Left ventricle myocardium inferior (tissue), 1 donor: ENCODE results near the gene PPP1R8. TPM values are rescaled to one million over a fixed set of nuclear protein-coding genes. Genes with fewer than 3 reads are reported as not detected.

Experiments used
- DNase-seq: peaks from one replicate; pipeline ENCODE4 v3.0.0-alpha.2; 2020
- H3K27ac ChIP-seq: fragments of 200-600 bp; replicated peaks from 2 replicates; pipeline ENCODE4 v1.8.0; 2021
- H3K27me3 ChIP-seq: fragments of 200-600 bp; 2 replicates; pipeline ENCODE4 v1.8.0; 2021; ENCODE audit warnings: low read depth
- H3K36me3 ChIP-seq: fragments of 200-600 bp; 2 replicates; pipeline ENCODE4 v1.8.0; 2021
- H3K4me1 ChIP-seq: fragments of 200-600 bp; 2 replicates; pipeline ENCODE4 v1.8.0; 2021
- H3K4me3 ChIP-seq: fragments of 200-600 bp; 2 replicates; pipeline ENCODE4 v1.8.0; 2021; ENCODE audit warnings: mild to moderate bottlenecking, moderate library complexity
- H3K9me3 ChIP-seq: fragments of 200-600 bp; replicated peaks from 2 replicates; pipeline ENCODE4 v1.8.0; 2021
- CTCF ChIP-seq: fragments of 200-600 bp; IDR thresholded peaks from 2 replicates; pipeline ENCODE4 v1.8.0; 2021; ENCODE audit warnings: antibody characterized with exemption, mild to moderate bottlenecking, borderline replicate concordance
- intact Hi-C: fragments of 100-400 bp; cut with micrococcal nuclease; formaldehyde crosslinking; loops from one replicate; pipeline ENCODE4 v1.11.0; 2022
- total RNA-seq: library from RNA; stranded (reverse); fragmentation: NEBNext Ultra II Directional; extraction: Animal tissue kit (Norgen Biotek cat#: 25700); gene quantifications from one replicate; pipeline ENCODE4 v1.2.1, GENCODE V29; 2021
- donor health status: DM: no; HTN: yes; CAD: no; lungs with severe emphysema.

PPP1R8 gene
- total RNA-seq, 1 donor from 2014 or later: 24.0 TPM

GRCh38 chr1:27809883-27810282 is 20.7 kb upstream of the PPP1R8 start:
- DNase-seq: no peak
- Histone ChIP-seq H3K9me3 (no peaks in the 10 kb centered on the region), H3K36me3 (peaks cover 67% of the 10 kb centered on the region), H3K4me1 (no peaks in the 10 kb centered on the region), H3K27ac (no peak overlapping the region), H3K4me3 (no peak overlapping the region), H3K27me3 (no peaks in the 10 kb centered on the region)
- no peak for TF ChIP-seq CTCF
- intact Hi-C loops: no loop called here

DNA sequence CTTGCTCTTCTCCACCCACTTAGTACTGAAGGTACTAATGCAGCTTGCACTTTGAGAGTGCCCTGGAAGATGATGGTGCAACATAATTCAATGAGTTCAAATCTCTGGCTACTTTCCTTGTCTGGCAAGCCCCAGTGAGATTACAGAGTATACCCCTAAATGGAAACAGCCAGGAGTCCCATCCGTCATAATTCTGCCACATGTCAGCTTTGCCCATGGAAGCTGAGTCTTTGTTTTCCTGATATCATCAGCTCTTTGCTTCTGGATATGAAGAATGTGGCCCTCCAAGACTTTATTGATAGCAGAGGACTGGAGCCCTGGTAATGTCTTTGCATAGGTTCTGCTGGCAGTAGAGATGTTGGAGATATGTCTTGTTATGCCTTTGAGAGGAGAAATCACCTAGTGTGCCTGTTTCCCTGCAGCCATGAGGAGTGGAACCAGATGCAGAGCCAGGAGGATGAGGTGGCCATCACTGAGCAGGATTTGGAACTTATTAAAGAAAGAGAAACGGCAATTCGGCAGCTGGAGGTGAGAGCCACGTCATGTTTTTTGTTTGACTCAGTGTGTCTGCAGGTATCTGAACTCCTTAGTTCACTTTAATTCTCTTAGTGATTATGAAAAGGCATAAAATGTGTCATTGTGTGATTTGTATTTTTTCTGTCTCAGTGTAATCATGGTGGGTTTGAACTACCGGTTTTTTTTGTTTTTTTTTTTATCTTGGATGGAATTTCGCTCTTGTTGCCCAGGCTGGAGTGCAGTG is 18.7 kb upstream of the PPP1R8 start:
- intact Hi-C loops: no loop called here
- Histone ChIP-seq H3K27me3 (no peaks in the 10 kb centered on the region), H3K9me3 (no peaks in the 10 kb centered on the region), H3K27ac (no peak overlapping the region), H3K4me1 (peaks cover 4% of the 10 kb centered on the region), H3K36me3 (peaks cover 62% of the 10 kb centered on the region), H3K4me3 (no peak overlapping the region)
- no peak for TF ChIP-seq CTCF
- DNase-seq: no peak

- Histone ChIP-seq H3K27ac (peak overlapping the region; percentile 61), H3K9me3 (no peaks in the 10 kb centered on the region), H3K36me3 (peaks cover 83% of the 10 kb centered on the region), H3K4me1 (peaks cover 14% of the 10 kb centered on the region), H3K27me3 (no peaks in the 10 kb centered on the region), H3K4me3 (no peak overlapping the region)
- TF ChIP-seq CTCF: no peak
- intact Hi-C loops: no loop called here
- DNase-seq: no peak
Observed at GRCh38 chr1:27816921-27817630, 13.5 kb upstream of the PPP1R8 start.

GRCh38 chr1:27821761-27822315 is 8.7 kb upstream of the PPP1R8 start:
- peaks cover 11% of the 10 kb centered on the region for H3K4me1 ChIP-seq
- peaks cover 76% of the 10 kb centered on the region for H3K36me3 ChIP-seq
- DNase-seq: no peak
- intact Hi-C loops: no loop called here
- TF ChIP-seq CTCF: no peak
- H3K27me3 ChIP-seq: no peaks in the 10 kb centered on the region
- H3K9me3 ChIP-seq: no peaks in the 10 kb centered on the region
- H3K27ac ChIP-seq: no peak overlapping the region
- no peak overlapping the region for H3K4me3 ChIP-seq

- H3K36me3 ChIP-seq: peaks cover 61% of the 10 kb centered on the region
Observed at GRCh38 chr1:27823784-27824183, 6.8 kb upstream of the PPP1R8 start.

More at GRCh38 chr1:27823784-27824183, 6.8 kb upstream of the PPP1R8 start:
- H3K27me3 ChIP-seq: no peaks in the 10 kb centered on the region
- DNase-seq: no peak
- TF ChIP-seq CTCF: no peak
- intact Hi-C loops: no loop called here
- no peaks in the 10 kb centered on the region for H3K4me1 ChIP-seq
- H3K27ac ChIP-seq: no peak overlapping the region
- H3K9me3 ChIP-seq: no peaks in the 10 kb centered on the region
- H3K4me3 ChIP-seq: no peak overlapping the region
